AG09319 (cell line): Measurements from ENCODE around the gene MRPS34.

Experiments
- DNase-seq: peaks from one replicate; pipeline ENCODE4 v3.0.0-alpha.2; 2010; ENCODE audit warnings: low read depth; ENCODE audit errors: extremely low read depth
- CTCF ChIP-seq: IDR thresholded peaks from 2 replicates; pipeline ENCODE4 v1.5.1; 2011; ENCODE audit warnings: low read depth, mild to moderate bottlenecking, inconsistent platforms, low read length, moderate library complexity

MRPS34 gene

GRCh38 chr16:1790261-1790610, 17.3 kb upstream of the MRPS34 start:
- no peak for TF ChIP-seq CTCF
- DNase-seq = no peak

GRCh38 chr16:1789643-1790045, 16.7 kb upstream of the MRPS34 start:
- DNase-seq = no peak
- TF ChIP-seq CTCF = no peak

- no peak for TF ChIP-seq CTCF
- DNase-seq = no peak
These were observed 15.8 kb upstream of the MRPS34 start for GRCh38 chr16:1788708-1789100.

- no peak for TF ChIP-seq CTCF
- DNase-seq = no peak
These were observed 15.3 kb upstream of the MRPS34 start for GRCh38 chr16:1788095-1788707.

- no peak for DNase-seq
- no peak for TF ChIP-seq CTCF
These were observed 14.6 kb upstream of the MRPS34 start for GRCh38 chr16:1787322-1788094.

GRCh38 chr16:1787056-1787321, 14.1 kb upstream of the MRPS34 start:
- no peak for DNase-seq
- TF ChIP-seq CTCF = no peak

- TF ChIP-seq CTCF = no peak
- no peak for DNase-seq
These were observed 13.5 kb upstream of the MRPS34 start for GRCh38 chr16:1786242-1787055.
